Parathyroid adenoma (tissue), 2 donors: ENCODE measurements around the gene DAPK1.

Source experiments
- H2AFZ ChIP-seq: fragments of 300-600 bp; sonication (generic); one replicate; pipeline ENCODE4 v1.7.0; 2017; ENCODE audit warnings: antibody characterized with exemption, mild to moderate bottlenecking
- H3K27ac ChIP-seq: fragments of 300-600 bp; sonication (generic); one replicate; pipeline ENCODE4 v1.7.0; 2017
- H3K27me3 ChIP-seq: fragments of 300-600 bp; sonication (generic); one replicate; pipeline ENCODE4 v1.7.0; 2017; ENCODE audit warnings: low read length; ENCODE audit not compliant: control insufficient read depth, insufficient read depth
- H3K36me3 ChIP-seq: fragments of 300-600 bp; sonication (generic); one replicate; pipeline ENCODE4 v1.7.0; 2017; ENCODE audit warnings: low read length; ENCODE audit not compliant: control insufficient read depth, insufficient read depth
- H3K4me1 ChIP-seq: fragments of 300-600 bp; sonication (generic); one replicate; pipeline ENCODE4 v1.7.0; 2017; ENCODE audit warnings: control low read depth
- H3K4me2 ChIP-seq: fragments of 300-600 bp; sonication (generic); one replicate; pipeline ENCODE4 v1.7.0; 2017; ENCODE audit warnings: low read length
- H3K4me3 ChIP-seq: fragments of 300-600 bp; sonication (generic); one replicate; pipeline ENCODE4 v1.7.0; 2017; ENCODE audit warnings: low read depth, low read length
- H3K79me2 ChIP-seq: fragments of 300-600 bp; sonication (generic); one replicate; pipeline ENCODE4 v1.7.0; 2017; ENCODE audit warnings: control low read depth
- H3K9ac ChIP-seq: fragments of 300-600 bp; sonication (generic); one replicate; pipeline ENCODE4 v1.7.0; 2017; ENCODE audit warnings: mild to moderate bottlenecking
- H3K9me3 ChIP-seq: fragments of 300-600 bp; sonication (generic); one replicate; pipeline ENCODE4 v1.7.0; 2017; ENCODE audit warnings: low read length; ENCODE audit not compliant: control insufficient read depth
- TF ChIP-seq, protein P1 (sequence below): fragments of 300-600 bp; sonication (generic); IDR thresholded peaks from one replicate; pipeline ENCODE4 v1.7.0; 2017; ENCODE audit warnings: antibody characterized with exemption, mild to moderate bottlenecking
- donor health status: primary hyperparathyroidism.

The DAPK1 gene

DNA sequence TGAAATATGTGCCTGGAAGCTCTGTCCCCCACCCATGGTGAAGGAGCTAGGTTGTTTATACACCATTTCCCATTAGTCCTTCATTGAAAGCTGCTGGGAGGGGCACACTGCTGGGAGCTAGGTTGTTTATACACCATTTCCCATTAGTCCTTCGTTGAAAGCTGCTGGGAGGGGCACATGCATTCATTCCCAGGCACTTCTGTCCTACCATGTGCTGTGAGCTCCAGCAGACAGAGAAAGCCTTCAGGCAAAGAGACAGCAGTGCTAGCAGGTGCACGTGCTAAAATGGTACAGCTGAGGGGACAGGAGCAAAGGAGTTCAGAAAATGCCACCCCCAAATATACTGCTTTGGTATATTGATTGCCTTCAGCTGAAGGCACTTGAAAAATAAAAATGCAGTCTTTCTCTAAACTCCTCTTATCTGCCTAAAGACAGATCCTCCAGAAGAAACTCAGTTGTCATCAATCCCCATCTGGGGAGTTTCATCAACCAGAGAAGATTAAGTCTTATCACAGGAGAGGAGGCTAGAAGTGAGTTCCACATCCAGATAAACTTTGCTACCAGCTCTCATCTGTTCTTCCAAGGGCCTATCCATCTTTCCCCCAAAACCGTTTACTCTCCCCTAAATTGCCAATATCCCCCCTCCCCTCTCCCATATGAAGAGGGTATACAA, 27.7 kb upstream of the DAPK1 start:
- TF ChIP-seq, protein P1, sequence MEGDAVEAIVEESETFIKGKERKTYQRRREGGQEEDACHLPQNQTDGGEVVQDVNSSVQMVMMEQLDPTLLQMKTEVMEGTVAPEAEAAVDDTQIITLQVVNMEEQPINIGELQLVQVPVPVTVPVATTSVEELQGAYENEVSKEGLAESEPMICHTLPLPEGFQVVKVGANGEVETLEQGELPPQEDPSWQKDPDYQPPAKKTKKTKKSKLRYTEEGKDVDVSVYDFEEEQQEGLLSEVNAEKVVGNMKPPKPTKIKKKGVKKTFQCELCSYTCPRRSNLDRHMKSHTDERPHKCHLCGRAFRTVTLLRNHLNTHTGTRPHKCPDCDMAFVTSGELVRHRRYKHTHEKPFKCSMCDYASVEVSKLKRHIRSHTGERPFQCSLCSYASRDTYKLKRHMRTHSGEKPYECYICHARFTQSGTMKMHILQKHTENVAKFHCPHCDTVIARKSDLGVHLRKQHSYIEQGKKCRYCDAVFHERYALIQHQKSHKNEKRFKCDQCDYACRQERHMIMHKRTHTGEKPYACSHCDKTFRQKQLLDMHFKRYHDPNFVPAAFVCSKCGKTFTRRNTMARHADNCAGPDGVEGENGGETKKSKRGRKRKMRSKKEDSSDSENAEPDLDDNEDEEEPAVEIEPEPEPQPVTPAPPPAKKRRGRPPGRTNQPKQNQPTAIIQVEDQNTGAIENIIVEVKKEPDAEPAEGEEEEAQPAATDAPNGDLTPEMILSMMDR: no peak
- H3K4me3 ChIP-seq: no peak overlapping the region

DNA sequence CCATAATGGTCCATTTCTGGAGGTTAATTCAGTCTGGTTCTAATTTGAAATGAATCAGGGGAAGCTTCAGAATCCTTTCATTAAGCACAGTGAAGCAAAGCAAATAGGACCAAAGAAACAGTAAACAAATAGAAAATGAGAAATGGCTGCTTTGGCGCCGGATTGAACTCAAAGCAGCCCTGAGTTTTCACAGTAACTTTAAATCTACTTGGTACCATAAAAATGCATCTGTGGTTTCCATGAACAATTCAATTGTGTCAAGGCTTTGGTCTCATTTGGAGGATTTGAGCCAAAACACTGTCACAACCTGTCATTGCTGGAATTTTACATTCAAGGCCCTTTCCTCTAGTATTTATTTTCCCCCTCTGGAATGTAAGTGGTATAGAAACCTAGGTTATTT, 25.9 kb upstream of the DAPK1 start:
- no peak overlapping the region for H3K27ac ChIP-seq
- TF ChIP-seq, protein P1: no peak
- H3K4me1 ChIP-seq: no peaks in the 10 kb centered on the region
- no peaks in the 10 kb centered on the region for H3K27me3 ChIP-seq
- no peaks in the 10 kb centered on the region for H3K36me3 ChIP-seq
- no peak overlapping the region for H3K9ac ChIP-seq
- no peak overlapping the region for H3K4me3 ChIP-seq
- H2AFZ ChIP-seq: no peak overlapping the region
- no peaks in the 10 kb centered on the region for H3K79me2 ChIP-seq
- H3K9me3 ChIP-seq: no peaks in the 10 kb centered on the region
- H3K4me2 ChIP-seq: no peak overlapping the region

More for the DNA sequence above, 27.7 kb upstream of the DAPK1 start:
- Histone ChIP-seq H3K4me2 (no peak overlapping the region), H3K79me2 (no peaks in the 10 kb centered on the region), H2AFZ (no peak overlapping the region), H3K27ac (no peak overlapping the region), H3K9ac (no peak overlapping the region), H3K36me3 (no peaks in the 10 kb centered on the region), H3K4me1 (no peaks in the 10 kb centered on the region), H3K27me3 (no peaks in the 10 kb centered on the region), H3K9me3 (no peaks in the 10 kb centered on the region)

DNA sequence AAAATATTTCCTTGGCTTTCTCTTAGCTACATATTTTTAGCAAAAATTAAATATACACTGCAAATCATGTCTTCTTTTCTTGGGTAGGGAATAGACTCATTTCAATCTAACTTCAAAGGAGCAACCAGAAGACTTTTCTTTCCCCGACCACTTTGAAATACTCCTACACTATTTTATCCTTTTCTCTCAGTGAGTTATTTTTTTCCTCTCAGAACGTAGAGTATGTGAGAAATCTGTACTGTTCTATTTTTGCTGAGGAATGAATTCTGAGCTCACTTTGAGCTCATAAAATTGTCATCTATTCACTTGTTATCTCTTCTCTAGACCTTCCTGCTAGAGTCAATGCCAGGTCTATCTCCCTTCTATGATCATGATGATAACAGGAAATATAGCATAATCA, 22.2 kb upstream of the DAPK1 start:
- no peak overlapping the region for H3K4me2 ChIP-seq
- H3K9me3 ChIP-seq: no peaks in the 10 kb centered on the region
- no peaks in the 10 kb centered on the region for H3K4me1 ChIP-seq
- H2AFZ ChIP-seq: no peak overlapping the region
- no peak overlapping the region for H3K4me3 ChIP-seq
- TF ChIP-seq, protein P1: no peak
- no peaks in the 10 kb centered on the region for H3K36me3 ChIP-seq
- H3K27me3 ChIP-seq: no peaks in the 10 kb centered on the region
- no peaks in the 10 kb centered on the region for H3K79me2 ChIP-seq
- H3K9ac ChIP-seq: no peak overlapping the region
- H3K27ac ChIP-seq: no peak overlapping the region

GRCh38 chr9:87478226-87478992, 19.3 kb upstream of the DAPK1 start:
- Histone ChIP-seq H3K4me2 (no peak overlapping the region), H3K4me3 (no peak overlapping the region), H2AFZ (no peak overlapping the region), H3K4me1 (no peaks in the 10 kb centered on the region), H3K27ac (no peak overlapping the region), H3K9ac (no peak overlapping the region), H3K36me3 (no peaks in the 10 kb centered on the region), H3K27me3 (no peaks in the 10 kb centered on the region), H3K79me2 (no peaks in the 10 kb centered on the region), H3K9me3 (no peaks in the 10 kb centered on the region)
- TF ChIP-seq, protein P1: no peak
